Spleen (tissue), 11 donors: Measurements from ENCODE around the gene SCUBE2. TPM values are rescaled to one million over a fixed set of nuclear protein-coding genes. Genes with fewer than 3 reads are reported as not detected.
"Not testable (repeated sequence)": the region's sequence is repeated elsewhere in the genome, so short reads cannot be mapped to it uniquely, and the experiment has no call there.

Experiments used
- DNase-seq: peaks from one replicate; pipeline ENCODE4 v3.0.0-alpha.2; 2020
- H3K27ac ChIP-seq, 8 donors: fragments of 200-600 bp; sonication (generic) in 7 of 8; 1 replicate in 4 of 8; 2 replicates in 4 of 8; pipeline versions ENCODE4 v1.5.0 to v1.8.0; 2016 to 2021; ENCODE audit warnings: inconsistent platforms in 4 of 8, mild to moderate bottlenecking in 4 of 8, moderate library complexity in 1 of 8
- H3K27me3 ChIP-seq, 7 donors: fragments of 200-600 bp; sonication (generic) in 6 of 7; replicated peaks in 1 of 7; 1 replicate in 4 of 7; 2 replicates in 3 of 7; pipeline versions ENCODE4 v1.5.0 to v1.8.0; 2016 to 2021; ENCODE audit warnings: inconsistent platforms in 3 of 7, mild to moderate bottlenecking in 1 of 7
- H3K36me3 ChIP-seq, 6 donors: fragments of 200-600 bp; sonication (generic) in 5 of 6; 1 replicate in 4 of 6; 2 replicates in 2 of 6; pipeline versions ENCODE4 v1.5.0 to v1.8.0; 2016 to 2021; ENCODE audit warnings: inconsistent platforms in 2 of 6
- H3K4me1 ChIP-seq, 6 donors: fragments of 200-600 bp; sonication (generic) in 5 of 6; 1 replicate in 3 of 6; 2 replicates in 3 of 6; pipeline versions ENCODE4 v1.5.0 to v1.8.0; 2016 to 2021; ENCODE audit warnings: inconsistent platforms in 3 of 6
- H3K4me3 ChIP-seq, 8 donors: fragments of 200-600 bp; sonication (generic) in 7 of 8; 1 replicate in 4 of 8; 2 replicates in 4 of 8; pipeline versions ENCODE4 v1.5.0 to v1.8.0; 2016 to 2021; ENCODE audit warnings: inconsistent platforms in 4 of 8, mild to moderate bottlenecking in 4 of 8, moderate library complexity in 2 of 8
- H3K9me3 ChIP-seq, 8 donors: fragments of 200-600 bp; sonication (generic) in 7 of 8; 1 replicate in 4 of 8; 2 replicates in 4 of 8; pipeline versions ENCODE4 v1.5.0 to v1.8.0; 2016 to 2021; ENCODE audit warnings: inconsistent platforms in 4 of 8
- CTCF ChIP-seq, 11 experiments: fragments of 200-600 bp in 7 of 11; fragments of 450-650 bp in 4 of 11; sonication (generic) in 4 of 11; IDR thresholded peaks in 8 of 11; conservative IDR thresholded peaks in 3 of 11; 1 replicate in 7 of 11; 2 replicates in 4 of 11; pipeline versions ENCODE4 v1.4.0 to v1.8.0; 2016 to 2021; ENCODE audit warnings: antibody characterized with exemption in 11 of 11, inconsistent platforms in 4 of 11, mild to moderate bottlenecking in 1 of 11
- POLR2A ChIP-seq, 3 donors: fragments of 450-650 bp; IDR thresholded peaks; one replicate each; pipeline ENCODE4 v1.5.1; 2017; ENCODE audit warnings: antibody characterized with exemption in 3 of 3, mild to moderate bottlenecking in 1 of 3
- POLR2AphosphoS5 ChIP-seq, 3 donors: sonication (generic); formaldehyde crosslinking; IDR thresholded peaks; one replicate each; pipeline ENCODE4 v1.5.1; 2017; ENCODE audit warnings: antibody characterized with exemption in 3 of 3
- WGBS, 5 donors: extraction: QIAGEN DNeasy Blood & Tissue Kit in 3 of 5; methylation state at CpG; one replicate each; pipeline versions ENCODE4 v1.1.5 to v1.1.7; 2013 to 2018; 5-methylcytosine and 5-hydroxymethylcytosine counted together
- intact Hi-C: fragments of 100-400 bp; cut with DNase I; formaldehyde crosslinking; loops from one replicate; pipeline ENCODE4 v1.15.0; 2023; ENCODE audit warnings: low total_unique reads
- polyA plus RNA-seq, 3 donors: library from polyadenylated mRNA; stranded (reverse); fragments of 200-250 nt; gene quantifications; one replicate each; pipeline ENCODE4 v1.2.1, GENCODE V29; 2013
- total RNA-seq, 7 donors: library from RNA; depleted of rRNA in 3 of 7; stranded (reverse); fragments of >200 nt in 3 of 7; fragmentation: NEBNext Ultra II Directional in 4 of 7; extraction: Animal tissue kit (Norgen Biotek cat#: 25700) in 4 of 7; gene quantifications; one replicate each; pipeline versions ENCODE4 v1.1.0 to v1.2.1, GENCODE V29; 2016 to 2021
- donor health status: healthy with polysubstance abuse.
- donor health status: DM: no; HTN: no; CAD: no; lungs with moderate emphysema.
- donor health status: DM: no; HTN: no; CAD: no.
- donor health status: Bipolar disorder and iron deficiency.
- donor health status: healthy.
- donor health status: DM: no; HTN: no; CAD: no.
- donor health status: DM: yes; HTN: yes; CAD: no.

The SCUBE2 gene
- total and polyA plus RNA-seq, 10 donors: 2.4 to 28.6 (median 5.7) TPM

GRCh38 chr11:8985462-8985861 is 105.9 kb downstream of the SCUBE2 start:
- 83 to 98% (median 92%) methylated on average over 4 to 5 of the region's 5 CpGs for whole genome bisulfite sequencing, 5 donors
- no peaks in the 10 kb centered on the region for H3K27me3 ChIP-seq
- no peak for TF ChIP-seq POLR2A (IDR thresholded peaks at IDR 0.05)
- TF ChIP-seq POLR2AphosphoS5 (IDR thresholded peaks at IDR 0.05): no peak
- TF ChIP-seq CTCF (IDR thresholded peaks at IDR 0.05 in 8 of 11, conservative IDR thresholded peaks at IDR 0.05 in 3 of 11): no peak
- no peak for DNase-seq
- no peaks in the 10 kb centered on the region for H3K4me1 ChIP-seq
- no peaks in the 10 kb centered on the region for H3K9me3 ChIP-seq
- H3K4me3 ChIP-seq: no peak overlapping the region
- H3K27ac ChIP-seq: no peak overlapping the region
- intact Hi-C loops: no loop called here
- H3K36me3 ChIP-seq: no peaks in the 10 kb centered on the region

- TF ChIP-seq CTCF (IDR thresholded peaks at IDR 0.05 in 8 of 11, conservative IDR thresholded peaks at IDR 0.05 in 3 of 11): no peak
- no peak for TF ChIP-seq POLR2AphosphoS5 (IDR thresholded peaks at IDR 0.05)
- no peak for TF ChIP-seq POLR2A (IDR thresholded peaks at IDR 0.05)
- Histone ChIP-seq H3K9me3 (no peaks in the 10 kb centered on the region), H3K4me1 (no peaks in the 10 kb centered on the region), H3K36me3 (no peaks in the 10 kb centered on the region), H3K4me3 (no peak overlapping the region), H3K27me3 (no peaks in the 10 kb centered on the region), H3K27ac (no peak overlapping the region)
- no peak for DNase-seq
- intact Hi-C loops: no loop called here
- 73 to 87% (median 84%) methylated on average over 2 of the region's 2 CpGs for WGBS, 5 donors
Measured at GRCh38 chr11:8983552-8983951, 107.8 kb downstream of the SCUBE2 start.

GRCh38 chr11:8980485-8980884 is 110.9 kb downstream of the SCUBE2 start:
- Histone ChIP-seq H3K27me3 (no peaks in the 10 kb centered on the region), H3K36me3 (no peaks in the 10 kb centered on the region), H3K9me3 (no peaks in the 10 kb centered on the region), H3K4me3 (no peak overlapping the region), H3K4me1 (no peaks in the 10 kb centered on the region), H3K27ac (no peak overlapping the region)
- intact Hi-C loops: no loop called here
- no peak for DNase-seq
- TF ChIP-seq CTCF (IDR thresholded peaks at IDR 0.05 in 8 of 11, conservative IDR thresholded peaks at IDR 0.05 in 3 of 11) (no peak), POLR2A (IDR thresholded peaks at IDR 0.05) (no peak), POLR2AphosphoS5 (IDR thresholded peaks at IDR 0.05) (no peak)
- WGBS, 5 donors: 75 to 96% (median 82%) methylated on average over 3 of the region's 3 CpGs

GRCh38 chr11:8979365-8979764 is 112.0 kb downstream of the SCUBE2 start:
- H3K4me3 ChIP-seq, intact Hi-C loops, H3K27me3 ChIP-seq, H3K27ac ChIP-seq, DNase-seq, H3K9me3 ChIP-seq, H3K36me3 ChIP-seq, H3K4me1 ChIP-seq: not testable (repeated sequence)
- 91 to 97% (median 96%) methylated on average over 5 of the region's 7 CpGs for WGBS, 5 donors

GRCh38 chr11:8973121-8973520 is 118.3 kb downstream of the SCUBE2 start:
- Histone ChIP-seq H3K4me1 (no peaks in the 10 kb centered on the region), H3K36me3 (peaks cover 0 to 1% (median 0%) of the 10 kb centered on the region in 6 donors), H3K27me3 (no peaks in the 10 kb centered on the region), H3K9me3 (no peaks in the 10 kb centered on the region), H3K4me3 (no peak overlapping the region), H3K27ac (no peak overlapping the region)
- TF ChIP-seq POLR2AphosphoS5 (IDR thresholded peaks at IDR 0.05) (no peak), CTCF (IDR thresholded peaks at IDR 0.05 in 8 of 11, conservative IDR thresholded peaks at IDR 0.05 in 3 of 11) (no peak), POLR2A (IDR thresholded peaks at IDR 0.05) (no peak)
- WGBS, 5 donors: 74 to 81% (median 80%) methylated on average over 3 of the region's 3 CpGs
- intact Hi-C loops: no loop called here
- DNase-seq: no peak
